Activated T-cell treated with anti-CD3 and anti-CD28 coated beads, Interleukin-2, amount 50 U/mL, for 1 hour (primary cell): ENCODE results near the gene PTGR3.

Experiments
- DNase-seq: peaks from one replicate; pipeline ENCODE4 v3.0.0-alpha.2; 2020

Gene PTGR3

GRCh38 chr18:75209129-75209950, at the start of gene PTGR3:
PTGR3 (minus strand) TSS chr18:75209139; CDS start chr18:75209058, 81 bp downstream.
- DNase-seq, result peak; percentile 76

GRCh38 chr18:75257605-75258004, 48.7 kb upstream of the PTGR3 start:
- no peak for DNase-seq

GRCh38 chr18:75256376-75256775, 47.4 kb upstream of the PTGR3 start:
- DNase-seq, result no peak

- no peak for DNase-seq
Observed at GRCh38 chr18:75255094-75255493, 46.2 kb upstream of the PTGR3 start.

GRCh38 chr18:75253784-75254183, 44.8 kb upstream of the PTGR3 start:
- no peak for DNase-seq

GRCh38 chr18:75253043-75253442, 44.1 kb upstream of the PTGR3 start:
- no peak for DNase-seq

- no peak for DNase-seq
Observed at GRCh38 chr18:75252136-75252535, 43.2 kb upstream of the PTGR3 start.

GRCh38 chr18:75251466-75251865, 42.5 kb upstream of the PTGR3 start:
- DNase-seq, result no peak

- no peak for DNase-seq
Observed at GRCh38 chr18:75250471-75250821, 41.5 kb upstream of the PTGR3 start.

- no peak for DNase-seq
Observed at GRCh38 chr18:75249672-75250470, 40.9 kb upstream of the PTGR3 start.

- no peak for DNase-seq
Observed at GRCh38 chr18:75249175-75249518, 40.2 kb upstream of the PTGR3 start.

- no peak for DNase-seq
Observed at GRCh38 chr18:75248426-75249174, 39.7 kb upstream of the PTGR3 start.

GRCh38 chr18:75247611-75248421, 38.9 kb upstream of the PTGR3 start:
- no peak for DNase-seq

GRCh38 chr18:75246721-75247610, 38.0 kb upstream of the PTGR3 start:
- DNase-seq, result peak; percentile 25

- peak; percentile 36 for DNase-seq
Observed at GRCh38 chr18:75244351-75245313, 35.7 kb upstream of the PTGR3 start.

GRCh38 chr18:75241705-75242104, 32.8 kb upstream of the PTGR3 start:
- no peak for DNase-seq

- no peak for DNase-seq
Observed at GRCh38 chr18:75240433-75240832, 31.5 kb upstream of the PTGR3 start.

GRCh38 chr18:75238786-75239185, 29.8 kb upstream of the PTGR3 start:
- no peak for DNase-seq

GRCh38 chr18:75238100-75238499, 29.2 kb upstream of the PTGR3 start:
- no peak for DNase-seq

- no peak for DNase-seq
Observed at GRCh38 chr18:75235896-75236295, 27.0 kb upstream of the PTGR3 start.
